ENCODE data around the gene ATP6V0D1. TPM values are rescaled to one million over a fixed set of nuclear protein-coding genes. Genes with fewer than 3 reads are reported as not detected.

The ATP6V0D1 gene
- total RNA-seq, 1 donor from 2014 or later, result 97.9 TPM

DNA sequence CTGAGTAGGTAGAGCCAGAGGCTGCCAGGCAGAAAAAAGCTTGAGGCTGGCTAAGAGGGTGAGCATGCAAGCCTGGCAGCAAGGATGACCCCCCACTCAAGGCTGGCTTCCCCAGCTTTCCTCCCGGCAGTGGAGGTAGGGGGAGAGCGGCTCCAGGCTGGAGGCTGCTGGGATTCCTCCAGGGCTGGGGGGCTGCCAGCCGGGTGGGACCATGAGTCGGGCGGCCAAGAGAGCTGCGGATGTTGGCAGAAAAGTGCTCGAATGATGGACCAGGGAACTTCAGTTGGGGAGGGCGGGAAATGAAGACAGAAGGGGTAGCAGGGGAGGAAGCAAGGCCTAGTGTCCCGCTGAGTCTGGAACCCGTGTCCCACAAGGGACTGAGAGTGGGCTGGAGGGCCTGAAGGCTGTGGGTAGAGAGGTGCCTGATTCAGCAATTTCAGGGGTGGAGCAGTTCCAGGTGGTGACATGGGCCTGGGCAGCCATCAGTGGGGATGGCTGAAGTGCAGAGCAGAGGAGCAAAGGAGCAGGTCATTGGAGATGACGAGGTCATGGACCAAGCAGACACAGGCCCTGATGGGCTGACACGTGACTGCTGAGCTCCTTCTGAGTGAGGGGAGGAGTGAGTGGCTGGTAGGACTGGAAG lies 29.8 kb downstream of the ATP6V0D1 start:
- no peak for DNase-seq (ENCODE audit: low read depth)
- no peak overlapping the region for H3K4me3 ChIP-seq (ENCODE audit: low read depth, low read length)
- TF ChIP-seq, protein P1, sequence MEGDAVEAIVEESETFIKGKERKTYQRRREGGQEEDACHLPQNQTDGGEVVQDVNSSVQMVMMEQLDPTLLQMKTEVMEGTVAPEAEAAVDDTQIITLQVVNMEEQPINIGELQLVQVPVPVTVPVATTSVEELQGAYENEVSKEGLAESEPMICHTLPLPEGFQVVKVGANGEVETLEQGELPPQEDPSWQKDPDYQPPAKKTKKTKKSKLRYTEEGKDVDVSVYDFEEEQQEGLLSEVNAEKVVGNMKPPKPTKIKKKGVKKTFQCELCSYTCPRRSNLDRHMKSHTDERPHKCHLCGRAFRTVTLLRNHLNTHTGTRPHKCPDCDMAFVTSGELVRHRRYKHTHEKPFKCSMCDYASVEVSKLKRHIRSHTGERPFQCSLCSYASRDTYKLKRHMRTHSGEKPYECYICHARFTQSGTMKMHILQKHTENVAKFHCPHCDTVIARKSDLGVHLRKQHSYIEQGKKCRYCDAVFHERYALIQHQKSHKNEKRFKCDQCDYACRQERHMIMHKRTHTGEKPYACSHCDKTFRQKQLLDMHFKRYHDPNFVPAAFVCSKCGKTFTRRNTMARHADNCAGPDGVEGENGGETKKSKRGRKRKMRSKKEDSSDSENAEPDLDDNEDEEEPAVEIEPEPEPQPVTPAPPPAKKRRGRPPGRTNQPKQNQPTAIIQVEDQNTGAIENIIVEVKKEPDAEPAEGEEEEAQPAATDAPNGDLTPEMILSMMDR (conservative IDR thresholded peaks at IDR 0.05; ENCODE audit: low read depth, low read length), result no peak

DNA sequence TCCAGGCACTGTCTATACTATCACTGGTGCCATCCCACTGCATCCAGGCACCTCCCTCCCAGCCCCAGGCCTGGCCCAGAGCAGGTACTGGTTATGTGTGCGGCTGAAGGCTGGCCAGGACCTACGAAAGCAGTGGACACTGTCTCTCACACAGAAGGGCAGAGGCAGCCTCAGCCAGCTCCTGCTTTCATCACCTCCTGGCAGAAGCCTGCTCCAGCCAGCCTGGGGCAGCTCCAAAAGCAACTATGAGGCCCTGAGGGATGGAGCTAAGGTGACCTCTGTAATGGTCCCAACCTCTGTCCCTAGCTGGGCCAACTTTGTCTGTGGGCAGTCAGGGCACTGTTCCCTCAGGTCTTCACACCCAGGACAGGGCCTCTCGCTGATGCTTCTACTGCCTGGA lies 31.2 kb downstream of the ATP6V0D1 start:
- TF ChIP-seq, protein P1 (conservative IDR thresholded peaks at IDR 0.05; ENCODE audit: low read depth, low read length), result no peak
- no peak for DNase-seq (ENCODE audit: low read depth)
- H3K4me3 ChIP-seq (ENCODE audit: low read depth, low read length), result no peak overlapping the region

DNA sequence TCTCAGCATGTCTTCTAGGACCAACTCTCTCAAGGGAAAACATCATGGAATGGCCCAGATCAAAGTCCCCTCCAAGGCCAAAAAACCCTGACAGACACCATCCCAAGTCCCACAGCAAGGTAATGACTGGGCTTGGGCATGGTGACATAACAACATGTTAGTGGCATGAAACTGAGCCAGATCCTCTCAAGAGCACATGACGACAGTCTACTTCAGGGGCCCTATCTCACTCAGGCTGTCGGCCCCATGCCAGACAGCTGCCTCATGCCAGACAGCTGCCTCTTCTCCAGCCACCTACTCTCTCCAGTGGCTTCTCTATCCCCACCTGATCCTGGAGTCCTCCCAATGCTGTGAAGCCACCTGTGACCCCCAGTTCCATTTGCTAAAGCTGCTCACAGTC lies 31.6 kb downstream of the ATP6V0D1 start:
- no peak overlapping the region for H3K4me3 ChIP-seq (ENCODE audit: low read depth, low read length)
- TF ChIP-seq, protein P1 (conservative IDR thresholded peaks at IDR 0.05; ENCODE audit: low read depth, low read length), result no peak
- no peak for DNase-seq (ENCODE audit: low read depth)

DNA sequence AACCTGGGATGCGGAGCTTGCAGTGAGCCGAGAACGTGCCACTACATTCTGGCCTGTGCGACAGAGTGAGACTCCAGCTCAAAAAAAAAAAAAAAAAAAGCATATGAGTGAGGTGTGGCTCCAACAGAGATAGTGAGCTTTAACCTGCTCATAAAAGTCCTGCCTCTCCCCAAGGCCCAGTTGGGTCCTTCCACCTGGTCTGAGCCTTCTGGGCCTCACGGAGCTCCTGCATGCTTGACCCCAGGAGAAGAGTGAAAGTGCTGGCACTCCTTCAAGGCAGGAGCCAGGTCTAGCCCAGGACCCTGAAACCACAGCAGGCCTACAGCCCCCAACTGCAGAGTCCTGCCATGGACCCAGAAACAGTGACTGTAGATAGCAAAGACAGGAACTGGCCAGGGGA lies 32.4 kb downstream of the ATP6V0D1 start:
- TF ChIP-seq, protein P1 (conservative IDR thresholded peaks at IDR 0.05; ENCODE audit: low read depth, low read length), result no peak
- H3K4me3 ChIP-seq (ENCODE audit: low read depth, low read length), result no peak overlapping the region
- no peak for DNase-seq (ENCODE audit: low read depth)

DNA sequence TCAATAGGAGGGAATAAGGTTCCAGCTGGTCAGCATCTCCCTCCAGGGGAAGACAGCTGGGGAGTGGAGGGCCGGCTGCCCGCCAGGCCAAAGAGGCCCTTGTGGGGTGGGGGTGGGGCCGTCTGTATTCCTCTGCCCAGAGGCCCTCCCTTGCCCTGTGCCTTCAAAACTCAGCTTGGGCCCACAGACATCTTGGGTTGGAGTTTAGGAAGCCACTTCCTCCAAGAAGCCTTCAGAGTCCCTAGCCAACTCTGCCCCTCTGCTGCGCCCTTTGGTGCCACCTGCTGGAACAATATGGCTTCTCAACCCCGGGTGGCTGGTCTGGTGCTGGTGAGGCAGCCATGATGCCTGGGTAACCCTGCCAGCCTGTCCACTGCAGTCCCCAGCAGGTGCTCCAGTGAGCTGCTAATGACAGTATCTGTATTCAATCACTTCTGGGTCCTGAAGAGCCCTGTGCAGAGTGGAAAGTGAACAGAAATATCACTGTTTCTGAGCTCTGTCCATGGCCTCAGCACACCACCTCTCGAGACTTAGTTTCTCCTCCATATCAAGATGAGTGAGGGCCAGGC lies 33.4 kb downstream of the ATP6V0D1 start:
- no peak overlapping the region for H3K4me3 ChIP-seq (ENCODE audit: low read depth, low read length)
- TF ChIP-seq, protein P1 (conservative IDR thresholded peaks at IDR 0.05; ENCODE audit: low read depth, low read length), result peak; percentile 65
- no peak for DNase-seq (ENCODE audit: low read depth)

DNA sequence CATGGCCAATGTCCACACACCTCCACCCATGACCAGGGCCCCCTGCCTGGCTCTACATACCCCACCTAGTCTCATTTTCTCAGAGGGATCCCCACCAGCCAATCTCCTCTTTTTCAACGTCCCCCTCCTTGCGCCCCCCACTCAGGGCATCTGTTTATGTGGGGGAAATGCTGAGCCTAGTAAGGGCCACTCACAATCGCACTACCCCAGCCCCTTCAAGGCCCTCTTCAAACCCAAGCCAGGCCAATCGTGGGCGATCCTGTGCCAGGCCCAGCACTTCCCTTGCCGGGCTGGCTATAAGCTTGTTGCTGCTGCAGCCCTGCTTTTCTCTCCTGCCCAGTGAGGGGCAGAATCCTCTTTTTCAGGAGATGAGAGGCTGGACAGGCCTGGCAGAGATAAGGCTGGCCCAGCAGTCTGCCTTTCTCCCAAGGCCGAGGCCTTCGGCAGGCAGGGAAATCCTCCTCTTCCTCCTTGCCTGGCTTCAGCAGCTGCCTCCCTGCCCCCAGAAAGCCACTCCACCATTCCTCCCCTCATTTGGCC lies 33.9 kb downstream of the ATP6V0D1 start:
- TF ChIP-seq, protein P1 (conservative IDR thresholded peaks at IDR 0.05; ENCODE audit: low read depth, low read length), result no peak
- no peak for DNase-seq (ENCODE audit: low read depth)
- no peak overlapping the region for H3K4me3 ChIP-seq (ENCODE audit: low read depth, low read length)

Data from epithelial cell of proximal tubule (primary cell).